Activated T-helper 1 cell treated with anti-CD3 and anti-CD28 coated beads, Interleukin-2, amount 50 U/mL, for 16 hours (primary cell): Measurements from ENCODE around the gene CPXM2.

Source experiments
- DNase-seq, 2 donors: peaks; one replicate each; pipeline ENCODE4 v3.0.0-alpha.2; 2020; ENCODE audit warnings: low read depth in 1 of 2, low spot score in 1 of 2

CPXM2 gene

GRCh38 chr10:123804716-123805115 lies 86.9 kb downstream of the CPXM2 start:
- DNase-seq: no peak

- no peak for DNase-seq
These were observed 90.8 kb downstream of the CPXM2 start for GRCh38 chr10:123800821-123801220.

GRCh38 chr10:123800289-123800688 lies 91.3 kb downstream of the CPXM2 start:
- DNase-seq: no peak

GRCh38 chr10:123798856-123799255 lies 92.8 kb downstream of the CPXM2 start:
- no peak for DNase-seq

GRCh38 chr10:123797813-123798212 lies 93.8 kb downstream of the CPXM2 start:
- DNase-seq: no peak

GRCh38 chr10:123796736-123797135 lies 94.9 kb downstream of the CPXM2 start:
- no peak for DNase-seq

GRCh38 chr10:123795846-123796590 lies 95.6 kb downstream of the CPXM2 start:
- DNase-seq: no peak

- no peak for DNase-seq
These were observed 96.3 kb downstream of the CPXM2 start for GRCh38 chr10:123795196-123795780.

GRCh38 chr10:123792248-123792978 lies 99.2 kb downstream of the CPXM2 start:
- DNase-seq: no peak

- DNase-seq: no peak
These were observed 101.3 kb downstream of the CPXM2 start for GRCh38 chr10:123790132-123790885.

GRCh38 chr10:123788981-123789380 lies 102.6 kb downstream of the CPXM2 start:
- no peak for DNase-seq

GRCh38 chr10:123787566-123787965 lies 104.0 kb downstream of the CPXM2 start:
- no peak for DNase-seq

- DNase-seq: no peak
These were observed 104.7 kb downstream of the CPXM2 start for GRCh38 chr10:123786896-123787295.

- DNase-seq: no peak
These were observed 105.3 kb downstream of the CPXM2 start for GRCh38 chr10:123786306-123786705.

GRCh38 chr10:123784646-123785045 lies 107.0 kb downstream of the CPXM2 start:
- no peak for DNase-seq

GRCh38 chr10:123784216-123784615 lies 107.4 kb downstream of the CPXM2 start:
- DNase-seq: no peak

GRCh38 chr10:123783296-123783695 lies 108.3 kb downstream of the CPXM2 start:
- no peak for DNase-seq

GRCh38 chr10:123782549-123782948 lies 109.1 kb downstream of the CPXM2 start:
- DNase-seq: no peak

GRCh38 chr10:123781956-123782500 lies 109.6 kb downstream of the CPXM2 start:
- no peak for DNase-seq

GRCh38 chr10:123781324-123781900 lies 110.2 kb downstream of the CPXM2 start:
- no peak for DNase-seq
